Activated CD8-positive, alpha-beta memory T cell treated with anti-CD3 and anti-CD28 coated beads, Interleukin-2, amount 50 U/mL, for 1 hour (primary cell): ENCODE measurements around the gene ADPRHL1.
"Not testable (repeated sequence)": the region's sequence is repeated elsewhere in the genome, so short reads cannot be mapped to it uniquely, and the experiment has no call there.

Experiments
- DNase-seq: peaks from one replicate; pipeline ENCODE4 v3.0.0-alpha.2; 2020; ENCODE audit errors: extremely low read depth

The ADPRHL1 gene

GRCh38 chr13:113479179-113479578 is 25.9 kb upstream of the ADPRHL1 start:
- DNase-seq: no peak

- DNase-seq: no peak
These were observed 24.4 kb upstream of the ADPRHL1 start for GRCh38 chr13:113477724-113478123.

- no peak for DNase-seq
These were observed 23.5 kb upstream of the ADPRHL1 start for GRCh38 chr13:113476811-113477210.

- DNase-seq: no peak
These were observed 22.6 kb upstream of the ADPRHL1 start for GRCh38 chr13:113475911-113476310.

- DNase-seq: no peak
These were observed 22.0 kb upstream of the ADPRHL1 start for GRCh38 chr13:113475280-113475679.

GRCh38 chr13:113474179-113474578 is 20.9 kb upstream of the ADPRHL1 start:
- no peak for DNase-seq

- DNase-seq: no peak
These were observed 19.2 kb upstream of the ADPRHL1 start for GRCh38 chr13:113472355-113473025.

GRCh38 chr13:113471844-113472243 is 18.6 kb upstream of the ADPRHL1 start:
- no peak for DNase-seq

GRCh38 chr13:113470635-113471163 is 17.4 kb upstream of the ADPRHL1 start:
- not testable (repeated sequence) for DNase-seq

GRCh38 chr13:113470073-113470472 is 16.8 kb upstream of the ADPRHL1 start:
- no peak for DNase-seq

- no peak for DNase-seq
These were observed 16.3 kb upstream of the ADPRHL1 start for GRCh38 chr13:113469582-113469981.

GRCh38 chr13:113468472-113469201 is 15.3 kb upstream of the ADPRHL1 start:
- no peak for DNase-seq

GRCh38 chr13:113468029-113468428 is 14.7 kb upstream of the ADPRHL1 start:
- no peak for DNase-seq

- DNase-seq: no peak
These were observed 13.1 kb upstream of the ADPRHL1 start for GRCh38 chr13:113466383-113466782.

GRCh38 chr13:113465300-113465699 is 12.0 kb upstream of the ADPRHL1 start:
- DNase-seq: no peak

- no peak for DNase-seq
These were observed 11.2 kb upstream of the ADPRHL1 start for GRCh38 chr13:113464476-113464875.

- no peak for DNase-seq
These were observed 7.9 kb upstream of the ADPRHL1 start for GRCh38 chr13:113461022-113461751.

- no peak for DNase-seq
These were observed 7.3 kb upstream of the ADPRHL1 start for GRCh38 chr13:113460599-113460998.

- no peak for DNase-seq
These were observed 6.8 kb upstream of the ADPRHL1 start for GRCh38 chr13:113460064-113460555.

GRCh38 chr13:113458253-113459065 is 5.2 kb upstream of the ADPRHL1 start:
- DNase-seq: no peak

GRCh38 chr13:113457510-113457909 is 4.2 kb upstream of the ADPRHL1 start:
- no peak for DNase-seq
